ENCODE results near the gene PRKAR2A.

DNA sequence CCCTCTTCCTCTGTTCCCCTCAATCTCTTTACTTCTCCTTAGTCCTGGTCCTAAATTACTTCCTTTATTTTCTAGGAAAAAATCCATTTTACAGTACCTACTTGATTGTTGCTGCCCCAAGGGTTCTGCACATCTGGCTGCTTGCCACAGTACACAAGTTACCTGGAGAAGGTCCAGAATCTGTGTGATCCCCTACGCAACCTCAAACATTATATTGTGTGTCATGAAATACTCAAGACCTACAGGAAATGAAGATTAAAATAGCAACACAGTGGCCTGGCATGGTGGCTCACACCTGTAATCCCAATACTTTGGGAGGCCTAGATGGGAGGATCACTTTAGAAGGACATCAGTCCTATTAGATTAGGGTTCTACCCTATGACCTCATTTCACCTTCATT, 48.7 kb downstream of the PRKAR2A start:
- TF ChIP-seq, protein P1, sequence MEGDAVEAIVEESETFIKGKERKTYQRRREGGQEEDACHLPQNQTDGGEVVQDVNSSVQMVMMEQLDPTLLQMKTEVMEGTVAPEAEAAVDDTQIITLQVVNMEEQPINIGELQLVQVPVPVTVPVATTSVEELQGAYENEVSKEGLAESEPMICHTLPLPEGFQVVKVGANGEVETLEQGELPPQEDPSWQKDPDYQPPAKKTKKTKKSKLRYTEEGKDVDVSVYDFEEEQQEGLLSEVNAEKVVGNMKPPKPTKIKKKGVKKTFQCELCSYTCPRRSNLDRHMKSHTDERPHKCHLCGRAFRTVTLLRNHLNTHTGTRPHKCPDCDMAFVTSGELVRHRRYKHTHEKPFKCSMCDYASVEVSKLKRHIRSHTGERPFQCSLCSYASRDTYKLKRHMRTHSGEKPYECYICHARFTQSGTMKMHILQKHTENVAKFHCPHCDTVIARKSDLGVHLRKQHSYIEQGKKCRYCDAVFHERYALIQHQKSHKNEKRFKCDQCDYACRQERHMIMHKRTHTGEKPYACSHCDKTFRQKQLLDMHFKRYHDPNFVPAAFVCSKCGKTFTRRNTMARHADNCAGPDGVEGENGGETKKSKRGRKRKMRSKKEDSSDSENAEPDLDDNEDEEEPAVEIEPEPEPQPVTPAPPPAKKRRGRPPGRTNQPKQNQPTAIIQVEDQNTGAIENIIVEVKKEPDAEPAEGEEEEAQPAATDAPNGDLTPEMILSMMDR (IDR thresholded peaks at IDR 0.05; ENCODE audit: extremely low read depth in 1 of 2, insufficient read depth in 1 of 2, low read depth in 1 of 2, low read length in 2 of 2), result no peak
- TF ChIP-seq POLR2A (IDR thresholded peaks at IDR 0.05; ENCODE audit: low read depth, low read length) (no peak), POLR2AphosphoS5 (IDR thresholded peaks at IDR 0.05; ENCODE audit: insufficient read depth, low read depth, low read length) (no peak), EZH2 (IDR thresholded peaks at IDR 0.05; ENCODE audit: borderline replicate concordance, low read depth, low read length, severe bottlenecking) (no peak), GATA2 (IDR thresholded peaks at IDR 0.05; ENCODE audit: insufficient read depth, insufficient read length, low read depth, low read length) (no peak), FOS (IDR thresholded peaks at IDR 0.05; ENCODE audit: borderline replicate concordance, insufficient read depth, low read length) (no peak)
- TF ChIP-seq, protein P2, sequence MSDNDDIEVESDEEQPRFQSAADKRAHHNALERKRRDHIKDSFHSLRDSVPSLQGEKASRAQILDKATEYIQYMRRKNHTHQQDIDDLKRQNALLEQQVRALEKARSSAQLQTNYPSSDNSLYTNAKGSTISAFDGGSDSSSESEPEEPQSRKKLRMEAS (IDR thresholded peaks at IDR 0.05; ENCODE audit: insufficient read depth, insufficient read length), result no peak

Data from endothelial cell of umbilical vein (primary cell).